GM21723 (cell line): ENCODE data around the gene RNF144A.

ENCODE experiments used
- ATAC-seq: cut with Tn5 transposase; IDR thresholded peaks from one replicate; pipeline ENCODE4 v1.9.1; 2021; ENCODE audit warnings: mild to moderate bottlenecking, moderate library complexity; ENCODE audit not compliant: unreplicated experiment

Gene RNF144A

DNA sequence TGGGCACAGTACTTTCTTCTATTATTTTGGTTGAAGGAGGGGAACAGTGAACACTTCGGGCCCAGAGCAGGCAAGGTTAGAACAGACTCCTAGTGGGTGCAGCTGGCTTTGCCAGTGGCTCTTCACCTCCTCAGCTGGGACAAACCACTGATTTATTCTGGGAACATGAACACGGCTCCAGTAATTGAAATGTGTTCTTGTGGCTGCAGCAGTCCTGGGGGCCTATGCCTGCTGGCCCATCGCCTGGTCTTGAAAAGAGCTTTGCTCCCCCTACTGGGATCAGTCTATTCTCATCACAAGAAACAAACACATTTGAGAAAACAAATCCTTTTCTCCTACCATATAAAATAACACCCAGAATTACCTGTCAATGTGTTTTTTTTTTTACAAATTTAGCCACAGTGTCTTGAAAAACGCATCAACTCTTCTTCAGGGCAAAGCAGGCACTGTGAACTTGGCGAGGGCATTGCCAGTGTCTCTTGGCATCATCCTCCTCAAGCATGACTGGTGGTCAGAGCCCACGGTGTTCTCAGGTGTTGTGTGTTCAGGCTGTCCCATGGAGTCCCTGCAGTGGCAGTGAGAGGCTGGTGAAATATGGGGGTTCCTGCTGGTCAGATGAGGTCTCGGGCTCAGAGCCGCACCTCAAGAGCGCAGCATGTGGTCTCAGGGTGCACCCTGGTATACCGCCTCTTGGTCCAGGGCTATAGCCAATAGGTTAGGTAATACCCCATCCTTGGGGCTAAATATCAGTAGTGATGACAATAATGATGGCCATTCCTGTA is 51.3 kb downstream of the RNF144A start:
- ATAC-seq: no peak

DNA sequence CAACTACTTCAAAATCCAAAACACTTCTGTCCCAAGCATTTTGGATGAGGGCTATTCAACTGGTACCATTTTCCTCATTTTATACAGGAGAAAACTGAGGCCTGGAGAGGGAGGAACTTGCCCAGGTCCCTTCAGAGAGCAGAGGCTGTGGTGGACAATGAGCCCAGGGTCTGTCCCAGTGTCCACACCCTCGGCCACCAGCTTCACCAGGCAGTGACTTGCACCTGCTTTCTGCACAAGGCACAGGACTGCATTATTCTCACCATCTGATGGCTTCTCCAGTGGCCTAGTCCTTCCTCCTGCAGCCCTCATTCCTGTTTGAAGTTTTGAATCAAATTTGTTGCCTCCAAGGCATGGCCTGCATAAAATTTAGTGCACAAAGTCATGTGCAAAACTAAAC is 53.3 kb downstream of the RNF144A start:
- no peak for ATAC-seq

DNA sequence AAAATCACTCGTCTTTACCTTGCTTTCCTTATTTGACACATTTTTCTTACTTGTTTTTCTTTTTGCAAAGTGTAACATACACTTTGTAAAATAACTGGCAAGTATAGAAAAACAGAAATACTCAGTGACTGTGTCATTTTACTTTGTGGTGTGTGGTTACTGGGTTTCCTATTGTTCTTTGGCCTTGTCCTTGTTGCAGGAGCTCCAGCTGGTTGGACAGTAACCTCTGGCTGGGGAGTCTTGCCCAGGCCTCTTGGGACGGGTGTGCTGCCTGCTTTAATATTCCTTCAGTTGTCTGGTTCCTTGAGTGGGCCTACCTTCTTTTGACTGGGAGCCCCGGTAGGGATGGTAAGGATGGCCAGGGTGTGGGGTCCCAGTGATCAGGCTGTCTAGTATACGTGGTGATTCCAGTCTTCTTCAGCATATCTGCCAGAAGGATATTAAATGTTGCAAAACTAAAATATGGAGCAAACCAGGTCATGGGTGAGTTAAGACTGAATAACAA is 53.8 kb downstream of the RNF144A start:
- no peak for ATAC-seq

DNA sequence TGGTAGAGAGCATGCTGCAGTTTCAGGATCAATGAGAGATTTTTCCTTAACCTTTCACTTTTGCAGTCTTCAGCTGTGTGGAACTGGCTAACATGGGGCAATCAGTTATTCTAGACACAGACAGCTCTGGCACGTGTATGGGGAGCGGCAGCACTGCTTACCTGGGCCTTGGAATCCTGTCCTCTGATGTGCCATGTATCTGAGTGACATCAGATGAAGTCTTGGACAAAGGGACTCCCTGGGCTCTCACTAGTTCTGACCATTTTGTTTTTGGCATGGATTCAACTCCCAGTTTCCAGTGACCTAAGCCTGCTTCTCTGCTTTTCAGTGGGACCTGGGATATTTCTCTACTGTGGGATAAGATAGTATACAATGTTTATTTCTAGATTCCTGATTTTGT is 54.3 kb downstream of the RNF144A start:
- ATAC-seq: no peak

DNA sequence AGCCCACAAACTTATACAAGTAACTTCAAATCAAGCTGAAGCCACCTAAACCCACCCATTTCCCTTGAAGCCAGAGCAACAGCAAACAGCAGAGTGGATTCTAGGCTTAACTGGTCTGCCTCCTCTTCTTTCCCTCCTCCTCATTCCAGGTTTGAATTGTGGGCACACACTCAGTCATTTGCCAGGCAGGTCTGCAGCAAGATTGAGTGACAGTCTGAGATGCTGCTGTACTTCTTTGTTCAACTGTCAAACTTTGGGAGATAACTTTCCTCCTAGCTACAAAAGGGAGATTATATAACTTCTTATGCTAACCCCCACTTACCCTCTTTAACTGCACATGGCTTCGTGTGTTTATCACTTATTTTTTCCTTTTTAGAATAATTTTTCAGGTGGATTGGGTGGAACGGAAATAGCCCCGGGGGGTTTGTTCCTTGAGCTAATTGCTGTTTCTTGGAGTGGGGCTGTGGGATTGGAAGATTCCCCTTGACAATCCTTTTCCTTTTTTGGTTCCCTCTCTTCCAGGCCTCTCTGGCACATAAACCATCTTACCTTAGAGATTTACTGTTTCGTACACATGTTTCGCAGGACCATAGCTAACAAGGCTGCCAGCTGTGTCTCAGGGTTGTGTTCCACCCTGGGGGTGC is 55.0 kb downstream of the RNF144A start:
- no peak for ATAC-seq

DNA sequence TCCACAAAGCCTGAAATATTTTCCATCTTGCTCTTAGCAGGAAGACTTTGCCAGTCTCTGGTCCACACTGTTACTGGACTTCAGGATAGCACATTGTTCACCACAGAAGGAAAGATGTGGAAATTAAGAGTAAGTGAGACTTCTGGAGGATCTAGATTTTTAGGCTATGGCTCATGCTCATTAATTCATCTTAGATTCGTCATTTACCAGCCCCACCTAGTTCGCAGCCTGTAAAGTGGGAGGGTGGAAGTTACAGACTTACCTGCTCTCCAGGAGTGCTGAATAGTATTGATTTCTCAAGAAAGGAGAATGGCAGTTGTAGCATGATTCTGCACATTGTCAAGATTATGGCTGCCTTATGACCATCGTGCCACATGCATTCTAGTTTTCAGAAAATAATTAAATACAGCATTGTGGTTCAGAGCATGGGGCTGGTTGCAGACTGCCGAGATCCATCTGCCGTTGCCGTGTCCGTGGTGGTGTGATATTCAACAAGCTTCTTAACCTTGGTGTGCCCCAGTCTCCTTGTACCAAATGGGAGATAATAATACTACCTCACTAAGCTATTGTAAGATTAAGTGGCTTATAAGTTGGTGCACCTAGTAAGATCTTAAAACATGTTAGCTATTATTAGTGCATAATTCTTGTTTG is 56.8 kb downstream of the RNF144A start:
- no peak for ATAC-seq

DNA sequence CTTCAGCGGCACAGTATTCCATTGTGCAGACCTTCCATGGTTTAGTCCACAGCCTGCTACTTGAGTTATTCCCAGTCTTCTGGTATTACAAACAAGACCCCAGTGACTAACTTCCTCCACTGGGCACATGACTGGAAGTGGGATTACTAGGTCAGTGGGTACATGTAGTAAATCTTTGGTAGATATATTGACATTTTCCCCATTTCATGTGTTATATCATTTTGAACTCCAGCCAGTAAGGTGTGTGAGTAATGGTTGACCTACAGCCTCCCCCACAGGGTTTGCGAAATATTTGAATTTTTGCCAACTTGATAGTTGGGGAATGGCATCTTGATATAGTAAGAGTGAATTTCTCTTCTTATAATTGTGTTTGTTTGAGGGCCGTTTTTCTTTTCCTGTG is 58.8 kb downstream of the RNF144A start:
- no peak for ATAC-seq

DNA sequence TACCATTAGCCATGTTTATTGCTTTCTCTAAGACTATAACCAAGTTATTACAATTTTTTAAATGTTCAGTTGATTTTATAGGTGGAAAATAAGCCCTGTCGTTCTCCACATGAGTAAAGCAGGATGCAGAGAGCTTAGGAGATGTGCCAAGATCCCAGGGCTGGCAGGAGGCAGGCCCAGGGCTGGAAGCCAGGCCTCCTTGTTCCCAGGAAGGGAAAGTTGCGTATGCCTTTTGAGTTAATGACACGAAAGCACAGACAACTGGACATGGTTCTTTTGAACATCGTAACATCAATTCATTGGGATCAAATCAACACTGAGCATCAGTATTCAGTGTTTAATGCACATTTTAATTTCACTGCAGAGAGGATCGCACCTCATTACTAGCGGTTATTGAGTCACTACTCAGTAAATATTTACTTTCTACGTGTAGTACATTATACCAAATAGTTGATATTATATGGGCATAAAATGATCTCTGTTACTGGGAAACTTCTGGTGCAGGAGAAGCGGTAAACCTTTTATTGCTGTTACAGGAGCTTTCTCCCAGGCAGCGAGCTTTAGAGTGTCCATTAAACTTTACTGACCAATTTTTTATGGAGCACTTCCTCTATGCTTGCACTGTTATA is 60.0 kb downstream of the RNF144A start:
- ATAC-seq: no peak

DNA sequence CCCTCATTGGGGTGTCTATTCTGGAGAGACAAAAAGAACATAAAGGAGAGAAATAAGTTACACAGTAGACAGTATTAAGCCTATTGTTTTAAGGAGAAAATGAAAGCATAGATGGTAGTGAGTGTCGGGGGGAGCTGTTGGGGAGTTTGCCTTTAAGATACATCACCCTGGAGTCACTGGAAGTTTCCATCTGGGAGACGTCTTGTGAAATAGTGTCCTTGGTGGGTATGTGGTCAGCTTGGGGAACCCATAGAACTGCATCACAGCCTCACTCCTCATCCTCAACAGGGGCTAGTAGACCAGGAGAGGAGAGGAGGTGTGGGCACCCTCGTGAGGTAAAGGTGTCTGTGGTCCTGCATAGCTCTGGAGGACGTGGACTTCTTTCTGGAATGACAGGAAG is 60.6 kb downstream of the RNF144A start:
- ATAC-seq: no peak

DNA sequence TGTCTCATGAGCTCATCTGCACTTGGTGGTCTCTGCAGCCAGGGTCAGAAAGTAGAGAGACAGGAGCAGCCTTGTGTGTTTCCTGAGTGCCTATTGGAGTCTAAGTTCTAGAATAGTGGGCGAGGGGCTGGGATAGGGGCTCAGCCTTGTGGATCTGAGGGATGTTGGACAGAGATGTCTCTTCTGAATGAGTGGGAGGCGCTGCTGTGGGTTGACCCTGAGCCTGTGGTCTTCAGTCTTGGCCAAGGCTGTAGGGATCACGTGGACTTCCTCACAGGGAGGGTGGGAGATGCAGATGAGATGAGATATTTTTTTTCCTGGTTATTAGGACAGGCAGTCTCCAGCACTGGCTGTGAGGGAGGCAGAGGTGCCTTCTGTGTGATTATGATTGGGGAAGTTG is 61.8 kb downstream of the RNF144A start:
- ATAC-seq: no peak

DNA sequence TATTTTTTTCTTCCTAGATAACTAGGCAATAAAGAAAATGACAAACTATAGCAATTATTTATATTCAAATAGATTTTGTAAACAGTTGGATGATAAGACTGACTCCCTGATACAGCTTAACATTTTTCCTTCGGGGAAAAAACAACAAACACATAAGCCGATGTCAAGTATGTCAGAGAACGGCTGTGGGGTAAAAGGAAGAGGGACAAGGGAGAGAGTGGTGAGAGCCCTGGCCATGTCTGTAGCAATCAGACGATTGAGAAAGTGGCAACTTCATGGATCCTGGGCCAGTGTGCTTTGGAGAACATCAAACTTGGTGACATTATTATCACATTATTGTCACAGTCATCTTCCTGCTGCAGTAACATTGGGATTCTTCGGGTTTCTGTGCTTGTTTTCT is 65.2 kb downstream of the RNF144A start:
- no peak for ATAC-seq

DNA sequence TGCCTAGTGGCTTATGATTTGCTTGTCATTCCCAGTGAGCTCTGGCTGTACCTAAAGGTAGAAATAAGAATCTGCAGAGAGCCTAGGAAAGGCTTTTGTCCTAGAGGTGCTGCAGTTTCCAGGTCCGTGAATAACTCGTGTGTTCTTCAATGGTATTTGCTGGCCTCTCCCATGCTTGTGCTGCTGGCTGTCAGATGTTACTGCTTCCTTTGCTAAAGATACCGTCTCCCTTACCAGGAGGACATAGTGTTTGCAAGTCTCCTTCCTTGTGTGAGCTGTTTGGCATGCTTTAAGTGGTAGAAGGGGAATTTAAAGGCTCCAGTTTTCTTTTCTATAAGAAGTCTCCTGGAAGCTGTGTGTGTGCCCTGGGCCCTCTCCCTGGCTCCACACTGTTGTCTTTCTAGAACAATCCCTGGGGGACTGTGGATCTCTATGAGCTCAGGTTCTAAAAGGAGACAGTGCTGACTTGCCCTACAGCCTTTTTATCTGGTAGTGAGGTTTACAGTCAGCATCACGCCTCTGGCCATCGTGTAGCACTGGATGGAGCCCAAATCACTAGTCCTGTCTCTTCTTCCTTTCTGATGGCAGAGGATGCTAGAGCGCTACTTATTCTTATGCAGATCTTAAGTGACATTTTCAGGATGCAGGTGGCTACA is 65.8 kb downstream of the RNF144A start:
- ATAC-seq: no peak

DNA sequence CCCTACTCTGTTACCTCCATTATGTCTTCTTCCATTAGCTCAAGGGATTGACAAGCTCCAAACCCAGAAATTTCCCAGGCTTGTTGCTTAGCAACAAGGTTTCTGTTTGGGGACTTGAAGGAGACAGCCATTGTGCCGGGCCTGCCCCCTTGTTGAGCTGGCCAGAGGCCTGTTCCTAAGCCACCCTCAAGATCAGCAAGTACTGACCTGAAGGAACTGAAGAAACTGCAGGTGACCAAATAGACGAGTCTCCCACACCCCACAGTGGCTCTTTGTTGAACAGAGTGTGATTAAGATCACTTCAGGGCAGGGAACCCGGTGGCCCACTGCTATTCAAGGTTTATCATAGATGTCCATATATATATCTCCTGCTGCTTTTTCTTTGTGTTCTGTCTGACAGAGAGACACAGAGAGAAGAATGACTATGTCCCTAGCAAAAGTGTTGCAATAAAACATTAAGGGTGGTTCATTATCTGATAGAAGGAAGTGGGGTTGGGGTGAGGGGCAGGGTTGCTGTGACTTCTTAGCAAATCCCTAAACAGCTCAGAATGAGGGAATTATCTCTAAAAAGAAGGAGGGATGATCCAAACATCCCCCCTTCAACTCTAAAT is 69.2 kb downstream of the RNF144A start:
- ATAC-seq: no peak

DNA sequence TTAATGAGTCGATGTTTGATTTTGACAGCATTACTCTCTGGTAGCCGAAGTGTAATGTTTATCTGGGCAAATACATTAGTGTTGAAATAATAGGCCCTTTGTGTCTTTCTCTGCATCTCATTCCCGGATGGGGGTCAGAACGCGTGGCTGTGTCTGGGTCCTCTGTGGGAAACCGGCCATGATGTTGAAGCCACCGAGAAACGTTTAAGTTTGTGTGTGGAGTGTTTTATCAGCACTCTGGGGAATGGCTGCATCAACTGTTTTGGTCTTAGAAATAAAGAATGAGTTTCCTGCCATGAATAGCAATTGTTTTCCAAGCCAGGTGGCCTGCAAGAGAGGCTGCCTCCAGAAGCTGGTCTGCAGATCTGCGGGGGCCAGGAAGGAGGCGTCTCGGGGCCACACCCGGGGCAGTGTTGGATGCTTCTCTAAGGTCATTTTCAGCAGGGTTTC is 69.7 kb downstream of the RNF144A start:
- ATAC-seq: no peak

DNA sequence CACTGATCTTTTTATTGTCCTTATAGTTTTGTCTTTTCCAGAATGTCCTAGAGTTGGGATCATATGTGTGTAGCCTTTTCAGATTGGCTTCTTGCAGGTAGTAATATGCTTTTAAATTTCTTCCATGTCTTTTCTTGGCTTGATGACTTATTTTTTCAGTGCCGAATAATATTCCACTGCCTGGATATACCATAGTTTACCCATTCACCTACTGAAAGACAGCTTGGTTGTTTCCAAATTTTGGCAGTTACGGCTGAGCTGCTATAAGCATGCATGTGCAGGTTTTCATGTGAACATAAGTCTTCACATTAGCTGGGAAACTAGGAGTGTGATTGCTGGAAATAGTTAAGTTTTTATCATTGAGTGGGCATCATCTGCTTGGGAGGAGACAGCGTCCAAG is 73.7 kb downstream of the RNF144A start:
- no peak for ATAC-seq

DNA sequence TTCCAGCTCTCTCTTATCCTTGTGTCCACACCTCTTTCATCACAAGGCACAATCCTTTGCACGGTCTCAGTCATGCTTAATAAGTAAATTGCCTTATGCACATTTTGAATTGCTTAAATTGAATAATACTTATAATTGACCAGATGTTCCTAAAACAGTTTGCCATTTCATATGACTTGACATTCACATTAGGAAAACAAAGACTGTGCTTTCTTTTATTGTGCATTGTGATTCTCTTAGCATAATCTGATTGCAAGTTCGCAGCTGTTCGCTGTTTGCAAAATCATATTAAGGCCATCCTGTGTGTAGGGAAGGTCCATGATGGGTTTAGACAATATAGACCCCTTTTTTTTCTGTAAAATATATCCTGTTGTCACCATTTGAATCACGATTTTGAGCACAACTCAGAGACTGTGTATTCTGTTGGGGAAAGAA is 75.6 kb downstream of the RNF144A start:
- no peak for ATAC-seq

DNA sequence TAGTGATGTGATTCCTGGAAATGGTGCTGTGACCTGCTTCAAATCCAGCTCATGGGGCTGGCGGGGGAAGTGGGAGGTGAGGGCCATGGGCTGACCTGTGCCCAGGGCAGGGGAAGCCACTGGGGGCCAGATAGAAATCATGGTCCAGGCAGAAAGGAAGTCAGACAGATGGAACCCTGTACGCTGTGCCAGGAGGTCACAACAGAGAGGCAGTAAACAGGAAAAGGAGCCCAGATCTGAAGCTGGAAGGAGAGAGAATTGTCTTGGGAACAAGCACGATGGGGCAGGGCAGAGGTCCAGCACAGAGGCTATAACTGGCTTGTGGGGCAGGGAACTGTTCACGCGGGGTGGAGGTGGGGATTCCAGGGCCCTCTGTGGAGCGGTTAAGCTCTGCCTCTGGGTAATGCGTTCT is 76.0 kb downstream of the RNF144A start:
- ATAC-seq: no peak

DNA sequence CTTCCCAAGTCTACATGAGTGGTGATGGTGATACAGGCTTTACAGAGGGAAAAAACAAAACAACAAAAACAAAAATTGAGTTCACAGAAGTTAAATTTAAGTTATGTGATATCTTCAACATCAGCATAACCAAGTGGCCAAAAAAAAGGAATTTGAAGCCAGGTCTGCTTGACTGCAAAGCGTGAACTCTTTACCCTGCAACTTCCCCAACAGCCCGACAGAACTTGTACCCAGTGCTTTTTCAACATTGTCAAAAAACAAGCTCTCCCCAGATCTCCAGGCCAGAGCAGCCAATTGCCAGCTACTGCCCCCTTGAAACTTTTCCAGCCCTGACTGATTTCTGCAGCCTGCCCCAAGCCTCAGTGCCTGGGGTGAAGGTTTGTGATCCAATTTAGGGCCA is 76.7 kb downstream of the RNF144A start:
- ATAC-seq: no peak

DNA sequence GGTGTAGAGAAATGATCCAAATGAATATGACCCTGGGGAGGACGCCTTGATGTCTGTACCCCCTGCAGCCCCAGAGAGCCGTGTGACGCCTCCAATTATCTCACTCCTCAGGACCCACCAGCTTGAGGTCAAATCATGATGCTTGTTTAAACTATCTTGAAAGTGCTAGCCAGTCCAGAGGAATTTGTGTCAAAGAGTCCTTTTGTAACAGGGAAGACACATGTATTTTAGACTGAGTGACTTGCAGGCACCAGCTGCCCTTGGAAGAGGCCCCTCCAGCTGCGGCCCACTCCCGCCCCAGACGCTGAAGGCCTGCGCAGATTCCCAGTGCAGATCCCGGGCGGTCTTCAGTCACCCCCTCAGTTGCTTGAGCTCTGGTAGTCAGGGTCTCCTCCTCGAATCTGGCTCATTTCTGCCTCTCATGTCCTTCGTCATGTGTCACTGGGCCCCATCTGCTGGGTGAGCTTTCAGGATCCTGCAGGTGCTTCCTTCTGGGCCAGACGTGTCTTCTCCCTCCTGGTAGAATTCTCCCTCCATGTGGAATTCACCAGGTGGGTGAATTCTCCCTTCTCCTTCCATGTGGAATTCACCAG is 77.4 kb downstream of the RNF144A start:
- no peak for ATAC-seq
